ENCODE data around the gene CDH13.

The CDH13 gene

GRCh38 chr16:82852388-82853008, 225.7 kb downstream of the CDH13 start:
- no peak for DNase-seq

GRCh38 chr16:82855471-82855870, 228.7 kb downstream of the CDH13 start:
- DNase-seq = peak; percentile 44

DNA sequence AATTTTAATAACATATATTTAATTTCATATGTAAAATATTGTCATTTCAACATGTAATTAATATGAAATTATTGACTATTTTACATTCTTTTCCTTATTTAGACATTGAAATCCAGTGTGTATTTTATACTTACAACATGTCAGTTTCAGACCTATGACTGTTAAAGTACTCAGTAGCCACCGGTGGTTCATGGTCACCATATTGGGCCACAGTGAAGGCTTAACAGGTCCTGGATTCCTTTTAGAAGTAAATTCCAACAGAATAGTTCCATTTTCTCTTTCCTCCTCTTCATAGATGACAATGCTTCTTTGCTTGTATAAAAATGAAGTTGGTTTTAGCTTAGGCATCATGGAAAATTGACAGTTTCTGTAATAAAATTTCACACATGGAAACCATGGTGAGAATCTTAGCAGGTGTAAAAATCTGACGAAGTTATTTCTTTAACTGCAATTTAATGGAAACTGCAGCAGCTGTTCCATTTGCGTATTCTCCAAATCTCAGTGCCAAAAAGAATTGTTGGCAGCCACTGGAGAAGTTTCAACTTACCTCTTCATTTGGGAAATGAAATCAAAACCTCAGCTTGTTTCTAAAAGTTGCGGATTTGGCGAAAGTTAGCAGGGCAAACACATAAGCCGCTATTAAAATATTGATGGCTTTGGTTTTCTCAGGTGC, 231.1 kb downstream of the CDH13 start:
- no peak for DNase-seq

DNA sequence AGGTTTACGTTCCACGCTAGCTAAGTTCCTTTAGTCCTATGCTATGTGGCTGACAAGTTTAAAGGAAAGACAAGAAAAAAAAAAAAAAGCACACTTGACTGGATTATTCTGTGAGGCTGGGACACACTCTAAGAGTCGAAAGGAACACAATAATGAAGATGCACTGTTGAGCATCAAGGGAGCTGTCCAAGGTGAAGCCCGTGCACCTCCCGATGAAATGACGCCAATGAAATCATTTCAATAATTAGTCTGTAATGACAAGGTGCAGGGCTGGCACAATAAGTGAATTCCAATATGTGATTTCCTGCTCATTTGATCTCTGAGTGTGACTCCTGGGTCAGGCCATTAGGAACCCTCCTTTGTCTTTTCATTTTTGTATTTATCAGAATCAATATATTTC, 232.9 kb downstream of the CDH13 start:
- no peak for DNase-seq

GRCh38 chr16:82860071-82860470, 233.3 kb downstream of the CDH13 start:
- no peak for DNase-seq

DNA sequence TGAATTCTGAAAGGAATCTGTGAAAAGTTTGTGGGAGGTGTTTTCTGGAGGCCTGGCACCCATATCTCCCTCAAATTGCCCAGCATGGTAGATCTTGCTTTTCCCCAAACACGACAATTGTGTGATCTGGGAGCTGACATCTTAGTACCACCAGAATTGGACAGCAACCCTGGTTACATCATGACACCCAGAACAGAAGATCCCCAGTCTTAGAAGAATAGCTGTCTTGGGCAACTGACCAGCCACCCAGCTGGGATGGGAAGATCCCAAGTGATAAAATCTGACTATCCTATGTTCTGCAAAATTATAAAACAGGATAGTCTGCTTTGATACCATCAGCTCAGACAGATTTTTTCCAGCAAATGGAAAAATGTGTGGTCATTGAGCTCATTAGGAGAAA, 235.3 kb downstream of the CDH13 start:
- no peak for DNase-seq

- no peak for DNase-seq
These were observed 237.7 kb downstream of the CDH13 start for GRCh38 chr16:82864332-82865040.

GRCh38 chr16:82865412-82865811, 238.6 kb downstream of the CDH13 start:
- DNase-seq = no peak

GRCh38 chr16:82867485-82867884, 240.7 kb downstream of the CDH13 start:
- DNase-seq = peak; percentile 35

- peak; percentile 20 for DNase-seq
These were observed 247.5 kb downstream of the CDH13 start for GRCh38 chr16:82874271-82874670.

- DNase-seq = peak; percentile 48
These were observed 247.9 kb downstream of the CDH13 start for GRCh38 chr16:82874672-82875071.

GRCh38 chr16:82876951-82877350, 250.2 kb downstream of the CDH13 start:
- no peak for DNase-seq

DNA sequence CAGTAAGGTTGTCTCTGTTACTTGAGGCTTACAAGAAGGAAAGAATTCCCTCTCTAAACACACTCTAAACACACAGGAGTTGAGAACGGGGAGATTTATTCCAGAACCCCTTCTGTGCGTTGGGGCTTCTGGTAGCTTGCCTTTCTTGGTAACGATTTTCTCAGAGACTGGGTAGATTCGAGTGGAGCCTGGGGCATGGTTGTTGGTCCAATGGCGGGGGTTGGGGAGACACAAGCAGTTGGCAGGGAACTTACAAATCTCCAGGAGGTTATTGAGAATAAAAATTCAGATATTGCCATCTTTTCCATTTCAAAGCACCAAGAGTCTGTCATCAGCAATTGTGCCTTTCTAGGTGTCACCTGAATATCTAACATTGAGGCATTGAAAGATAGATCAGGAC, 251.7 kb downstream of the CDH13 start:
- no peak for DNase-seq

- no peak for DNase-seq
These were observed 253.6 kb downstream of the CDH13 start for GRCh38 chr16:82880346-82880745.

GRCh38 chr16:82881516-82881915, 254.7 kb downstream of the CDH13 start:
- no peak for DNase-seq

DNA sequence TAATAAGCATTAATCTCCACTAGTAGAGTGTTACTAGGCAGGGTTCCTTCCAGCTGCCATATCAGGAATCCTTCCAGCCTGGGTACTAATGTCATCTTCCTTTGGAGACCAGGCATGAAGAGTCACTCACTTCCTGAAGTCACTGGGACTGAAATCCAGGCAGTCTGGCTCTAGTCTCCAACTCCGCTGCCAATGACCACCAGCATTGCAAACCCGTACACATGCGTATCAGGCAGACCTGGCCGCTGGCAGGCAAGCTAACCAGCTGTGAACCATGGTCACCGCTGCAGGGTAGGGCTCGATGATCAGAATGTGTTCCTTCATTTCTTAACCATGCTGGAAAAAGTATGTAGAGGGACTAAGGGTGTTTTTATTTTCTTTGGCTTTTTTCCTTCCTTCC, 255.5 kb downstream of the CDH13 start:
- DNase-seq = no peak

DNA sequence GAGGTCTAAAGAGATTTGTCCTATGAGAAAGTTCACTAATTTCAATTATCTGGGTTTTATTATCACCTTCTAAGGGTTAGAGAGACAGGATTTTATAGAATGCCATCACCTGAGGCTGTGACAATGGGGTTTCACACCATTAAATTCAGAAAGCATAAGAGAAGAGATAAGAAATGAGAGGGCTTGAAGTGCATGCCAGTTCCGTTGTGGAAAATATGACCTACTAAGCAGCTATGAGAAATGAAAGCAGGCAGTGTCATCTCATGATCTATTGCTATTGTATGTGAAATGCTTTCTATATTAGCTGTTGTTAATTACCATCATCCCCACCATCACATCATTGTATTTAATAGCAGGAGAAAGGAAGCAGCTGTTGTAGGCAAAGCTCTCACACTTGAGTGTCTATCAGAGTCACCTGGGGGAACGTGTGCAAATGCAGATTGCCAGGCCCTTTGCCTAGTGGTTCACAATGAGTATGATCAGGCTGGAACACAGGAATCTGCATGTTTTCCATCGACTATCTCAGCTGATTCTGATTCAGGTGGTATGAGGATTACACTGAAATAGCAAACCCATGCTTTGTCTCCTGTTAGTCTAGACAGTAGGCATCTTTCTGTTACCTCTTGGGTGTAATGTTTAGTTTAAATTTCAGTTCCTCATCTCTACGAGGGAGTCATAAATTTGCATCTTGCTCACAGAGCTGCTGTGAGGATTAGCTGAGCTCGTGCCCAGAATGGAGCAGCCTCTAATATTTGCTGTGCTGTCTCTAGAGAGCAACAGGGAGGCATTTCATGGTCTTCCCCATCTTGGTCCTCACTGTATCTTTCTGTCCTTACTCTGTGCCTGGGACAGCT, 256.4 kb downstream of the CDH13 start:
- DNase-seq = no peak

DNA sequence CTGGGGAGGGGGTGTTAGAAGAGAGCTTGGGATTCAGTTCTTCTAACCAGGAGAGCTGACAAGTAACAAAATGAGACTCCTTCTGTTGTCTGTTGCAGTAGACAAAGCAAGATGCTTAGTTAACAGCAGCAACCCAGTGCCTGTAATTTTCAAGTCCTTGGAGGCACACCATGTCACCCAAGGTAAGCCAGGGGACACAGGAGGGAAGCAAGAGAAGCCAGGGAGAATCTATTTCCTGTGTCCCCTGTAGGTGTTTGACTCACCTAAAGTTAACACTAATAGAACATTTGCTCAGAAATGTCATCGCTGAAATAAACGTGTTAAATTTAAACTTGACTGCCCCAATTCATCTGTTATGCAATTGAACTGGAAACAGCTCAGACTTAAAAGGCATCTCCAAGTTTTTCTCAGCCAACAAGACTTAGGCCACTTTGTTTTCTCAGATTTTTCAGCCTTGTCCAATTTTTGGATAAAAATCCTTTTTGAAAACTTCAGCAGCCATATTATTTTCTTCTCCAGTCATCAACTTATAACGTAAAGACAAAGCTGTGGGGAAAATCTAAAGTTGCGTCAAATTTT, 257.6 kb downstream of the CDH13 start:
- no peak for DNase-seq

DNA sequence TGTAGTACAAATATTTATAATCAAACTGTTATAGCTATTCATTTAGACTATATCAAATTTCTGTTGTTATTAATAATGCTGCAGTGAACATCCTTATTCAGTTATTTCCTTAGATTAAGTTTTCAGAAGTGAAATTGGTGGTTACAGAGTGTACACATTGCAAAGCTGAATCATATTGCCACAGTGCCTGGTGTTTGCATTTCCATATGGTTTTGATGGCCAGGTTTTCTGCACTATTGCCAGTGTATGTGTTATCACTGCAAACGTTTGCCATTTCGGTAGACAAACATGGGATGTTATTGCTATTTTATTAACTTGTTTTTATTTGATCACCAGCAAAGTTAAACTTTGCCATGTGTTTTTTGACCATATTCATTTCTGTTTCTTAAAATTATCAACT, 259.4 kb downstream of the CDH13 start:
- DNase-seq = no peak

- DNase-seq = peak; percentile 59
These were observed 261.8 kb downstream of the CDH13 start for GRCh38 chr16:82888591-82889001.

- no peak for DNase-seq
These were observed 264.7 kb downstream of the CDH13 start for GRCh38 chr16:82891424-82891823.

- DNase-seq = no peak
These were observed 265.1 kb downstream of the CDH13 start for GRCh38 chr16:82891918-82892317.

- peak; percentile 36 for DNase-seq
These were observed 265.6 kb downstream of the CDH13 start for GRCh38 chr16:82892324-82892723.
